ENCODE results near the gene MYO16.

GRCh38 chr13:109191413-109191812 lies 562.0 kb downstream of the MYO16 start:
- TF ChIP-seq CTCF (IDR thresholded peaks at IDR 0.05; ENCODE audit: insufficient read depth, low read length, poor library complexity, severe bottlenecking) (no peak), EZH2phosphoT487 (conservative IDR thresholded peaks at IDR 0.05; ENCODE audit: low read length) (no peak)
